Measurements from ENCODE around the gene ANAPC2.
"Not testable (repeated sequence)": the region's sequence is repeated elsewhere in the genome, so short reads cannot be mapped to it uniquely, and the experiment has no call there.

The ANAPC2 gene

DNA sequence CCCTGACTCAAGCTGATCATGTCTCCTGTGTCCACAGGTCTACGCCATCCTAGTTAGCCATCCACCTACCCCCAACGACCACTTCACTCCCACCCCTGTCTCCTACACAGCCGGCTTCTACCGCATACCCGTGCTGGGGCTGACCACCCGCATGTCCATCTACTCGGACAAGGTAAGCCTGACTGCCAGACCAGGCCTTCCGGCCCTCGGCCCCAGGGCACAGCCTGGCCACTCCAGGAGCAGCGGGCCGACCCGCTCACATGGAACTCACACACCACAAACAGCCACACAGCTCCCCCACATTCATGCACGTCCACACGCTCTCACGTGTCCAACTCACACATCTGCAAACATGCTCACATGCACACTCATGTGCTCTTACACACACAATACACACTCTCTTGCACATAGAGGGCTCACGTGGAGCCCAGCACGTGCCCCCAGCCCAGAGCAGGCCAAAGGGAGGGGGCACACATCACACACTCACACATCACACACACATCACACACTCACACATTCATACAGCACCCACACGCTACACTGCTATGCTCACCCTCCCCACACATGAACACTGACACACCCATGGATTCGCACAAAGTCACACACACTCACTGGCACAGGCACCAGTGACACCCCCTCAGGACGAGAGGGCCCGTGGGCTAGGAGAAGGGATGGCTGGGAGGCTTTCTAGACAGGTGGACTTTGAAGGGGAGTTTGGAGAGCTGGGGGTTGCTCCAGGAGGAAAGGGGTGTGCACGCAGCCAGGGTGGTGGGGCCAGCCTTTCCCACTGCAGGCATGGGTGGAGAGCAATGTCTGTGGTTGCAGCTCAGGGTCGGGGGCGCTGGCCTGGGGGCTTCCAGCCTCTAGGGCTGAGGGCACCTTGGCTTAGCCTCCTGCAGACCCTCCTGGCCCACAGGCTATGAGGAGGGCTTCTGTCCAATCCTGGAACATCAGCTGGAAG, 46.1 kb downstream of the ANAPC2 start:
- no peak for DNase-seq

GRCh38 chr9:137141050-137141810, 47.1 kb downstream of the ANAPC2 start:
- DNase-seq = no peak

DNA sequence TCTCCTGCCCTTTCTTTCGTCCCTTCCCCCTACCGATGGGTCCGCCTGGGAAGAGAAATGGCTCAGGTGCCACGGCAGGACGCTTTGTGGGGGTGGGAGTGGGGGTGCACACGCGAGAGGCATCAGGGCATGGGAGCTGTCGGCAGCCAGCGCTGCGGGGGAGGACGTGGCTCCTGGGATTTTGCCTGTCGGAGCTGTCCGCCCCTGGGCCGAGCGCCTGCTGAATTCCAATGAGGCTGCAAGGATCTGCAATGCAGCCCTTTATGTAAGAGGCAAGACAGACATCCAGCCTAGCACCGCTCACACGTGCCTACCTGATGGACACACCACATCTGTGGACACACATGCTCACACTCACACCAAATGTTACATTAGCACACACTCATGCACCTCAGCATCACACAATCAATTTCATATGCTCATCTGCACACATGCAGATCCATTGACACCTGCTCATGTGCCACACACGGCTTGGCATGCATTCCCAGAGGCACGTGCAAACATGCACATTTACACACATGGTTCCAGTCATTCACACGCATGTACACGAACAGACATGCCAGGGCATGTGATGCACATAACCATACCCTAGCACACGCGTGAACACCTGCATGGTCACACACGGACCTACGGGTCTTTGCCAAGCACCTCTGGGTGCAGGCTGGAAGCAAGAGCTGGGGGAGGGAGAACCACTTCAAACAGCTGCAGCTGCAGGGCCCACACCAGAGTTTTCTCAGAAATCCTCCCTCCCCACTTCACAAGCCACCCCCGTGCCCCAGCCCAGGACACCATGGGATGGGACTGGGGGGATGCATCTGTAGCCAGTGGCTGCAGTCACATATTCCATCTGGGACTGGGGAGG, 48.0 kb downstream of the ANAPC2 start:
- DNase-seq = no peak

DNA sequence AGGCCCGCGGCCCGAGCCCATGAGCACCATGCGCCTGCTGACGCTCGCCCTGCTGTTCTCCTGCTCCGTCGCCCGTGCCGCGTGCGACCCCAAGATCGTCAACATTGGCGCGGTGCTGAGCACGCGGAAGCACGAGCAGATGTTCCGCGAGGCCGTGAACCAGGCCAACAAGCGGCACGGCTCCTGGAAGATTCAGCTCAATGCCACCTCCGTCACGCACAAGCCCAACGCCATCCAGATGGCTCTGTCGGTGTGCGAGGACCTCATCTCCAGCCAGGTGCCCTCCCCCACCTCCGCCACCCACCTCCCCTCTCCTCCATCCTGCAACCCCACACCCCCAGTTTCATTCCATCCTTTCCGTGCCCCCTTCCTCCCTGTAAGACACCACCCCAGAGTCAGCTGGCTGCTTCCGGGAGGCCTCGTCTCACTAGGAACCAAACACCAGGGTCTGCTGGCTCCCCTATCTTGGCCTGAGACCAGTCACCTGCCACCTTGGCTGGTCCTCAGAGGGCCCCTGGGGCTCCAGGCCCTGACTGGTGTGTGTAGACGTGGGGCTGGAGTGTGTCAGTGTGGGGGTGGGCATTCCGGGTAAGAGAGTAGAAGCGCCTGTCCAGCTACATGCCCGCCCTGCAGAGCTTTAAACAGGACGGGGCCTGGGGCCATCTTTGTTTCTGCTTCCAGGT, 48.8 kb downstream of the ANAPC2 start:
- no peak for DNase-seq

DNA sequence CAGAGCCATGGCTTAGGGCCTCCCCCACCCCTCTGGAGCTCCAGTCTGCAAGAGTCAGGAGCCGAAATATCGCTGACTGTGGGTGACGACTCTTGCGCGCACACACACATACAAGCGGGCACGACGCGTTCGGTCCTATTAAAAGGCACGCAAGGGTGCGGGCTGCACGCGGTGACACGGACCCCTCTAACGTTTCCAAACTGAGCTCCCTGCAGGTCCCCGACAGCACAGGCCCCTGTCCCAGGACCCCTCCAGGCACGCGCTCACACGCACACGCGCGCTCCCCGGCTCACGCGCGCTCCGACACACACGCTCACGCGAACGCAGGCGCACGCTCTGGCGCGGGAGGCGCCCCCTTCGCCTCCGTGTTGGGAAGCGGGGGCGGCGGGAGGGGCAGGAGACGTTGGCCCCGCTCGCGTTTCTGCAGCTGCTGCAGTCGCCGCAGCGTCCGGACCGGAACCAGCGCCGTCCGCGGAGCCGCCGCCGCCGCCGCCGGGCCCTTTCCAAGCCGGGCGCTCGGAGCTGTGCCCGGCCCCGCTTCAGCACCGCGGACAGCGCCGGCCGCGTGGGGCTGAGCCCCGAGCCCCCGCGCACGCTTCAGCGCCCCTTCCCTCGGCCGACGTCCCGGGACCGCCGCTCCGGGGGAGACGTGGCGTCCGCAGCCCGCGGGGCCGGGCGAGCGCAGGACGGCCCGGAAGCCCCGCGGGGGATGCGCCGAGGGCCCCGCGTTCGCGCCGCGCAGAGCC, 49.5 kb downstream of the ANAPC2 start, which contains the start of gene GRIN1:
GRIN1 (plus strand) TSS at position 433 of the 746 bp plus-strand sequence. CDS start 333 bp downstream, outside the sequence.
- peak; percentile 34 for DNase-seq

DNA sequence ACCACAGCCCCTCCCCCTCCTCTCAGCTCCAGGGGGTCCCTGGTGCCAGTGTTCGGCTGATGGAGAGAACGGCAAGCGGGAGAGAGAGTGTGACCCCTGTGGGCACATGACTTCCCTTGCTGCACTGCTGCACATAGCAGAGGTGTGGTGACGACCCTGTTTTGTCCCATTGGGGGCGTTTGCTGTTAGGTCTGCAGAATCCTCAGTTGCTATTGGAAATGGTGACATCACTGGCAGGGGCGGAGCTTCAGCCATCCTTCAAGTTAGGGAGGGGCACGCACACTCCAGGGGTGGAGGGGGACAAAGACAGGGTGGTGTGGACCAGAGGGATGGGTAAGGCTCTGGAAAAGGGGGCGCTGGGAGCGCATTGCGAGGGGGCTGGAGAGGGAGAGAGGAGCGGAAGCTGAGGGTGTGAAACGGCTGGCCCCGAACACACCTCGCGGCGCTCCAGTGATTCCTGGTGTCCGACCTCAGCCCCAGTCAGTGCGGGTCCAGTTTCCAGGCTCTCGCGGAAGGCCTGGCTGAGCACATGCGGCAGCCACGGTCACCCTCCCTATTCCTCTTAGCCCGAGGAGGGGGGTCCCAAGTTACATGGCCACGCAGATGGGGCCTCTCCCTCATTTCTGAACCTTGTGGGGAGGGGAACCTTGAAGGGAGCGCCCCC, 50.2 kb downstream of the ANAPC2 start:
- no peak for DNase-seq

- no peak for DNase-seq
Observed at GRCh38 chr9:137136881-137137607, 51.3 kb downstream of the ANAPC2 start.

DNA sequence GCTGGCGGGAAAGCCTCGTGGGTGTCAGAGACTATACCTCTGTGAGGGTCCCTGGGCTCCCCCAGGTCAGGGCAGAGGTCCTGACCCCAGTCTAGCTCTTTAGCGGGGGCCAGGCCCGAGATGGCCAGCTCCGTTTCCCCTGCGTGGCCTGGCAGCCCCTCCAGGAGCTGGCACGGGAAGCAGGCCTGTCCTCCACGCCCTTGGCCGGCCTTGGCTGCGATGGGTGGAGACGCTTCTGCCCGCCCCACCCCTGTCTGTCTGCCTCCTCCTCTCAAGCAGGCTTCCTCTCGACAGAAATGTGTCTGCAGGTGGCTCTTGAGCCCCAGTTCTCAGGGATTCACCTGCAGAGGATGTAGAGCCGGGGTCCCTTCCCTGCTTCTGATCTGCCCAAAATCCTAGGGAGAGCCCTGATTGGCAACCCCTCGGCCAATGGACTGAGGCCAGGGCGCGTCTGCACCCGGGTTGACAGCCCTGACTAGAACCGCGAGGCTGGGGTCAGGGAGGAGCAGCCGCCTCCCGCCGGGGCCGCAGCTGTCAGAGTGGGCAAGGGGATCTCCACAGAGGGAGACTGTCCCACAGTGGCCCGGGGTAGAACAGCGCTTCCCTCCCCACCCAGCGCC, 52.0 kb downstream of the ANAPC2 start:
- DNase-seq = no peak

GRCh38 chr9:137135154-137135553, 53.2 kb downstream of the ANAPC2 start:
- DNase-seq = not testable (repeated sequence)

DNA sequence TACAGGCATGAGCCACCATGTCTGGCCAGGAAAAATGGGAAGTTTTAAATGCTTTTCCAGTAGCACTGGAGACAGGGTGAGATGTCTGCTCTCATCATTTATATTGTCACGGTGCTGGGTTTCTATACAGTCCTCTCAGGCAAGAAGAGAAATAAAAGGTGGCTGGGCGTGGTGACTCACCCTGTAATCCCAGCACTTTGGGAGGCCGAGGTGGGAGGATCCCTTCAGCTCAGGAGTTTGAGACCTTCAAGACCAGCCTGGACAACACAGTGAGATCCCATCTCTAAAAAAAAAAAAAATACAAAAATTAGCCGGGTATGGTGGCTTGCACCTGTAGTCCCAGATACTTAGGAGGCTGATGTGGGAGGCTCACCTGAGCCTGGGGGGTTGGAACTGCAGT, 54.2 kb downstream of the ANAPC2 start:
- no peak for DNase-seq

DNA sequence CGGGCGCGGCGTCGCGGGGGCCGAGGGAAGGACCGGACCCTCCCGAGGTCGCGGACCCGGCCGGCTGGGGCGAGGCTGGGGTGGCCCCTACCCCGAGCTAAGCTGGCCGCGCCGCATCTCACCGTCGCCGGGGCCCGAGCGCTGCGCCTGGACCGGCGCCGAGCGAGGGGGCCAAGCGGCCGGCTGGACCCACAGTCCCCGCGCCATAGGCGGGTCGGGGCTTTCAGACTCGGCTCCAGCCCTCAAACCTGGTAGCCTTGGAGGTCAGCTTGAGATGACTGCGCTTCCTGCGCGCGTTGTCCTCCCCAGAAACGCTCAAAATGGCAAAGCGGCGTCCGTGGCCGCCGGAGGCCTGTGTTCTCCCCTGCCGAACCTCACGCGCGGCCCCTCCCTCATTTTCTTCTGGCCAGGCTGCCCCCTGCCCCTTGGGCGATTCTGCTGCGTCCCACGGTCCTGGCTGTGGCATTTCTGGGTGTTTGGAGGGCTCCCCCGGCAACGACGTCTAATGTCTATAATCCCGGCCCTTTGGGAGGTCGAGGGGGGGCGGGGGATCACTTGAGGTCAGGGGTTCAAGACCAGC, 58.1 kb downstream of the ANAPC2 start:
- no peak for DNase-seq

DNA sequence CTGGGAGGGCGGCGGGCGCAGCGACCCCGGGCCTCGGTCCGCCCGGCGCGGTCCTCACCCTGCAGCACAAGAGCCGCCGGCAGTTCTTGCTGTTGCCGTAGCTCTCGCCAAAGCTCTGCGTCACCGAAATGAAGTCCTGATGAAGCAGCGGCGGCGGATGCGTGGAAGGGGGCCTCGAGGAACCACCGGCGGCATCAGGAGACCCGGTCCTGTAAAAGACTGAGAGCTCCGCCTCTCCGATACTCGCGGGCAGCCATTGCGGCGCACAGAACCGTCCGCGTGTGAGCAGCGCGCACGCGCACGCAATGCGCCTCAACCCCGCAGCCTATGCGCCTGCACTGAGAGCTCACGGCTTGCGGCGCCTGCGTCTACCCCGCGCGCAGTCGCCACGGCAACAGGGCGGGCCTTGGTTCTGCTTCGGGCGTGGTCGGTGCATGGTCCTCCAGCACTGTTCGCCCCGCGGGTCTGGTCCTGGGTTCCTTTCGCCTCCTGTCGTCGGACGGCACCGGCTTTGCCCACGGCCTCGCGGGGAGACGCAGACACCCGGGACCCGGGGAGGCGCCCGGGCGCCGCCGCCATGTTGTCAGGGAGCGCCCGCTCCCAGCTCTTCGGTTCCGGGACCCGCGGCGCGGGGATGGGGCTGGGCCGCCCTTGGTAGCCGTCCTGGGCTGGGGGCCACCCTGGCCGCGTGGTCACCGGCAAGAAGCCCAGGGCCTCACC, 58.7 kb downstream of the ANAPC2 start:
- DNase-seq = peak; percentile 79

DNA sequence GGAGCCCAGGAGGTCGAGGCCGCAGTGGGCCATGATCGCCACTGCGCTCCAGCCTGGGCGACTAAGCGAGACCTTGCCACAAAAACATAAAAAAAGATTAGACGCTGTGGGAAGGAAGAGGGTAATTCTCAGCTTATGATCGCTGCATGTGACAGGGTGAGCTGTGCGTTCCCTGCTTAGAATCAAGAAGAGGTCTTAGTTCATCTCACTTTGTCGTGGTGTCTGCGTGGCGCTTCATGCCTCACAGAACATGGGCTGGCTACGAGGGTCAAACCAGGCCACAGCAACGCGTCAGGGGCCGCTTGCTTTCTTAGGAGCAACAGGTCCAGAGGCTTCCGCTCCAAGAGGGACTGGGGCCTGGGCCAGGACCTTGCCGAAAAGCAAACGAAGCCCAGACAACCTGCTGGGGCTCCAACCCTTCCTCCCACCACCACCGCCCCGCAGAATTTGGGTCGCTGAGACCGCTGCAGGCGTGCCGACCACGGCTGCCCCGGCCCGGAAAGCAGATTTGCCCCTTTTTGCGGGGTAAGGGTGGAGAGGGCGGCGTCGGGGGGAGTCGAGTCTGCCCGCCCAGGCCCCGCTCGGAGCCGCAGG, 59.4 kb downstream of the ANAPC2 start:
- no peak for DNase-seq

GRCh38 chr9:137128158-137128861, 60.0 kb downstream of the ANAPC2 start:
- no peak for DNase-seq

GRCh38 chr9:137127301-137128157, 60.8 kb downstream of the ANAPC2 start:
- DNase-seq = no peak

DNA sequence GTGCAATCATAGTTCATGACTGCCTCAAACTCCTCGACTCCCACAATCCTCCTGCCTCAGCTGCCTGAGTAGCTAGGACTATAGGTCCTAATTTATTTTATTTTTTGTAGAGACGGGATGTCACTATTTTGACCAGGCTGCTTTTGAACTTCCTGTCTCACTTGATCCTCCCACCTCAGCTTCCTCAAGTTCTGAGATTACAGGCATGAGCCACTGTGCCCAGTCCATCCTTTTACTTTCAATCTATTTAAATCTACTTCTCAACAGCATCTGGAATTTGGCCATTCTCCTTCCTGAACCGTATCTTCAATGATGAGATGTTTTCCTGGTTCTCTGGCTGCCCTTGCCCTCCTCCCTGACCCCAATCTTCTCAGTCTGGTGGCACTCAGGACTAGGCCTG, 61.6 kb downstream of the ANAPC2 start:
- DNase-seq = no peak
